HepG2 (cell line): ENCODE results near the gene MINDY2. TPM values are rescaled to one million over a fixed set of nuclear protein-coding genes. Genes with fewer than 3 reads are reported as not detected.
A peak's percentile ranks its signal among the peaks of the same experiment; 100 is the strongest.

Source experiments
- BORCS8-MEF2B ChIP-seq: sonication (generic); formaldehyde crosslinking; IDR thresholded peaks from 2 replicates; pipeline ENCODE4 v1.8.0; 2022; ENCODE audit warnings: mild to moderate bottlenecking, missing genetic modification reagents
- ELK4 ChIP-seq: sonication (generic); formaldehyde crosslinking; IDR thresholded peaks from 2 replicates; pipeline ENCODE4 v1.9.0; 2021; ENCODE audit warnings: missing genetic modification reagents, borderline replicate concordance
- FOXJ3 ChIP-seq: sonication (generic); formaldehyde crosslinking; IDR thresholded peaks from 2 replicates; pipeline ENCODE4 v1.4.0; 2020; ENCODE audit warnings: missing genetic modification reagents, mild to moderate bottlenecking, borderline replicate concordance
- KDM5A ChIP-seq: fragments of 200-600 bp; sonication (generic); IDR thresholded peaks from 2 replicates; pipeline ENCODE4 v1.7.0; 2018; ENCODE audit warnings: antibody characterized with exemption, mild to moderate bottlenecking, low read length, borderline replicate concordance
- MBNL3 ChIP-seq: fragments of 250-450 bp; sonication (Bioruptor Pico); conservative IDR thresholded peaks from 2 replicates; pipeline ENCODE4 v1.8.0; 2022; ENCODE audit warnings: mild to moderate bottlenecking, inconsistent platforms
- NBN ChIP-seq: fragments of 450-650 bp; conservative IDR thresholded peaks from 2 replicates; pipeline ENCODE4 v1.6.1; 2017
- NR2F2 ChIP-seq: IDR thresholded peaks from 2 replicates; pipeline ENCODE4 v1.6.1; 2012; ENCODE audit warnings: low read depth, inconsistent platforms, borderline replicate concordance
- PATZ1 ChIP-seq: sonication (generic); formaldehyde crosslinking; IDR thresholded peaks from 2 replicates; pipeline ENCODE4 v1.4.0; 2020; ENCODE audit warnings: missing genetic modification reagents
- PAXIP1 ChIP-seq: sonication (generic); formaldehyde crosslinking; conservative IDR thresholded peaks from 2 replicates; pipeline ENCODE4 v1.4.0; 2020; ENCODE audit warnings: mild to moderate bottlenecking, missing genetic modification reagents, moderate library complexity
- SKIL ChIP-seq: sonication (generic); formaldehyde crosslinking; IDR thresholded peaks from 2 replicates; pipeline ENCODE4 v1.8.0; 2022; ENCODE audit warnings: missing genetic modification reagents, mild to moderate bottlenecking, moderate library complexity, borderline replicate concordance
- SMC3 ChIP-seq: IDR thresholded peaks from 2 replicates; pipeline ENCODE4 v1.6.1; 2011; ENCODE audit warnings: low read length, improper control_type of control experiment
- STAG1 ChIP-seq: sonication (generic); formaldehyde crosslinking; IDR thresholded peaks from 2 replicates; pipeline ENCODE4 v1.4.0; 2020; ENCODE audit warnings: missing genetic modification reagents
- YEATS4 ChIP-seq: sonication (generic); formaldehyde crosslinking; IDR thresholded peaks from 2 replicates; pipeline ENCODE4 v1.4.0; 2020; ENCODE audit warnings: missing genetic modification reagents, borderline replicate concordance
- YY1 ChIP-seq: IDR thresholded peaks from 2 replicates; pipeline ENCODE4 v1.6.1; 2011; ENCODE audit warnings: low read length, low read depth, moderate library complexity, mild to moderate bottlenecking; ENCODE audit not compliant: insufficient read depth, insufficient replicate concordance
- ZBTB34 ChIP-seq: sonication (generic); formaldehyde crosslinking; IDR thresholded peaks from 2 replicates; pipeline ENCODE4 v1.8.0; 2022; ENCODE audit warnings: mild to moderate bottlenecking, missing genetic modification reagents
- ZNF136 ChIP-seq: sonication (generic); formaldehyde crosslinking; IDR thresholded peaks from 2 replicates; pipeline ENCODE4 v1.8.1; 2022; ENCODE audit warnings: low read depth, mild to moderate bottlenecking, moderate library complexity, missing genetic modification reagents
- ZNF205 ChIP-seq: IDR thresholded peaks from 2 replicates; pipeline ENCODE4 v1.6.1; 2018; ENCODE audit warnings: missing biosample characterization, missing genetic modification reagents
- ZNF292 ChIP-seq: sonication (generic); formaldehyde crosslinking; IDR thresholded peaks from 2 replicates; pipeline ENCODE4 v1.8.1; 2022; ENCODE audit warnings: mild to moderate bottlenecking, low read depth, missing genetic modification reagents, borderline replicate concordance
- ZNF713 ChIP-seq: sonication (generic); formaldehyde crosslinking; IDR thresholded peaks from 2 replicates; pipeline ENCODE4 v1.4.0; 2020; ENCODE audit warnings: mild to moderate bottlenecking, missing genetic modification reagents
- ZNF782 ChIP-seq: sonication (generic); formaldehyde crosslinking; IDR thresholded peaks from 2 replicates; pipeline ENCODE4 v1.4.0; 2020; ENCODE audit warnings: missing genetic modification reagents, mild to moderate bottlenecking, borderline replicate concordance
- ZSCAN9 ChIP-seq: IDR thresholded peaks from 2 replicates; pipeline ENCODE4 v1.6.1; 2016; ENCODE audit warnings: borderline replicate concordance
- polyA plus RNA-seq, 8 experiments: library from polyadenylated mRNA; depleted of rRNA in 3 of 8; stranded (reverse) in 7 of 8; unstranded in 1 of 8; fragments of >200 nt; fragmentation: Illumina TruSeq in 4 of 8; extraction: Trizol in 4 of 8; gene quantifications; 2 replicates each; pipeline versions ENCODE4 v1.2.1 to v1.2.3, GENCODE V29; 2011 to 2016; ENCODE audit warnings: low read depth in 4 of 8, missing spikeins in 1 of 8, mixed read lengths in 1 of 8; ENCODE audit not compliant: insufficient read depth in 1 of 8
- total RNA-seq, 5 experiments: library from RNA; depleted of rRNA; stranded (reverse); fragments of >200 nt; fragmentation: Illumina TruSeq; extraction: Trizol; gene quantifications; 2 replicates each; pipeline ENCODE4 v1.2.3, GENCODE V29; 2016; ENCODE audit warnings: low read depth in 1 of 5

MINDY2 gene
- total and polyA plus RNA-seq, 2 of the 13 experiments (the other 11 are each of a cell fraction or from before 2014, with no cell fraction given) = 7.2 to 12.6 TPM

- no peak for TF ChIP-seq PAXIP1
- TF ChIP-seq NR2F2 = no peak
- TF ChIP-seq NBN = no peak
- no peak for TF ChIP-seq ELK4 (CRISPR knock-in tag)
- TF ChIP-seq ZNF713 (CRISPR knock-in tag) = no peak
- no peak; the same call in 1 of the 2 replicates for TF ChIP-seq BORCS8-MEF2B (CRISPR knock-in tag)
- TF ChIP-seq SMC3 = no peak
- TF ChIP-seq ZNF136 (CRISPR knock-in tag) = no peak
- TF ChIP-seq ZBTB34 = no peak
- no peak; the same call in 1 of the 2 replicates for TF ChIP-seq PATZ1 (CRISPR knock-in tag)
- TF ChIP-seq ZNF292 = no peak
- TF ChIP-seq FOXJ3 (CRISPR knock-in tag) = no peak
- TF ChIP-seq KDM5A = no peak
- TF ChIP-seq STAG1 (CRISPR knock-in tag) = 0 out of 2 replicates have a peak, but pooled peaks have one; percentile 3
- TF ChIP-seq YY1 = no peak
- TF ChIP-seq ZNF205 (CRISPR knock-in tag) = no peak
- no peak for TF ChIP-seq ZNF782 (CRISPR knock-in tag)
- TF ChIP-seq ZSCAN9 (CRISPR knock-in tag) = no peak
- no peak for TF ChIP-seq MBNL3
- TF ChIP-seq YEATS4 = no peak
- no peak for TF ChIP-seq SKIL (CRISPR knock-in tag)
Measured at GRCh38 chr15:58865425-58865880, 94.4 kb downstream of the MINDY2 start (continued).
